Caco-2 (cell line): ENCODE measurements around the gene MEG3. TPM values are rescaled to one million over a fixed set of nuclear protein-coding genes. Genes with fewer than 3 reads are reported as not detected.

Experiments
- BruUV-seq: library from RNA; stranded (reverse); fragments of 400-500 nt; replicated peaks from 2 replicates; lab custom pipeline; 2021; lab: Mats Ljungman, UMichigan
- CTCF ChIA-PET: fragments of 300-600 bp; sonication (Branson Sonifier 250); formaldehyde crosslinking; loops from one replicate; lab custom pipeline; 2022; ENCODE audit warnings: antibody characterized with exemption; lab: Charles Lee
- POLR2A ChIA-PET: fragments of 300-600 bp; sonication (Branson Sonifier 250); formaldehyde crosslinking; loops from one replicate; lab custom pipeline; 2022; ENCODE audit warnings: antibody characterized with exemption; lab: Charles Lee
- DNase-seq, 2 experiments: peaks; one replicate each; pipeline versions ENCODE4 v3.0.0 to v3.0.0-alpha.2; 2020 to 2022
- H3K27me3 ChIP-seq: replicated peaks from 2 replicates; pipeline ENCODE4 v1.6.0; 2011; ENCODE audit warnings: low read length; ENCODE audit not compliant: control insufficient read depth, insufficient read depth
- H3K36me3 ChIP-seq: 2 replicates; pipeline ENCODE4 v1.5.1; 2011; ENCODE audit warnings: low read length; ENCODE audit not compliant: control insufficient read depth, insufficient read depth
- H3K4me1 ChIP-seq: fragments of 250-450 bp; sonication (Bioruptor Pico); 2 replicates; pipeline ENCODE4 v1.5.1; 2020; ENCODE audit warnings: mild to moderate bottlenecking
- H3K4me3 ChIP-seq: 2 replicates; pipeline ENCODE4 v1.5.1; 2011; ENCODE audit warnings: low read depth, mild to moderate bottlenecking, control low read depth, low read length
- H3K9me3 ChIP-seq: fragments of 250-450 bp; sonication (Bioruptor Pico); 2 replicates; pipeline ENCODE4 v1.5.1; 2020; ENCODE audit warnings: mild to moderate bottlenecking, moderate library complexity
- H3K27ac Mint-ChIP-seq: one replicate; pipeline ENCODE4 v1.8.0; 2022; ENCODE audit warnings: mixed read lengths; ENCODE audit not compliant: unreplicated experiment
- H3K27me3 Mint-ChIP-seq: one replicate; pipeline ENCODE4 v1.8.0; 2022; ENCODE audit warnings: mixed read lengths; ENCODE audit not compliant: insufficient read depth, unreplicated experiment
- H3K36me3 Mint-ChIP-seq: one replicate; pipeline ENCODE4 v1.8.0; 2022; ENCODE audit warnings: mild to moderate bottlenecking, mixed read lengths; ENCODE audit not compliant: insufficient read depth, unreplicated experiment
- H3K4me1 Mint-ChIP-seq: one replicate; pipeline ENCODE4 v1.8.0; 2022; ENCODE audit warnings: low read depth, mixed read lengths; ENCODE audit not compliant: unreplicated experiment
- H3K4me3 Mint-ChIP-seq: one replicate; pipeline ENCODE4 v1.8.0; 2022; ENCODE audit warnings: mild to moderate bottlenecking, moderate library complexity, mixed read lengths; ENCODE audit not compliant: unreplicated experiment
- H3K9me3 Mint-ChIP-seq: one replicate; pipeline ENCODE4 v1.8.0; 2022; ENCODE audit warnings: mixed read lengths; ENCODE audit not compliant: unreplicated experiment
- intact Hi-C: fragments of 100-400 bp; cut with micrococcal nuclease; formaldehyde crosslinking; loops from one replicate; pipeline ENCODE4 v1.10.0; 2022; ENCODE audit not compliant: unreplicated experiment
- total RNA-seq: library from RNA; stranded (reverse); gene quantifications from 2 replicates; pipeline ENCODE4 v1.2.3, GENCODE V29; 2022
- TF ChIP-seq, protein P1 (sequence below), 2 experiments: fragments of 200-600 bp in 1 of 2; IDR thresholded peaks; 1 replicate in 1 of 2; 2 replicates in 1 of 2; pipeline versions ENCODE4 v1.5.1 to v1.8.0; 2011 to 2022; ENCODE audit warnings: antibody characterized with exemption in 1 of 2, control low read depth in 1 of 2, inconsistent platforms in 1 of 2, low read depth in 1 of 2, low read length in 1 of 2, mild to moderate bottlenecking in 1 of 2, moderate library complexity in 1 of 2; ENCODE audit not compliant: insufficient read depth in 1 of 2, severe bottlenecking in 1 of 2, unreplicated experiment in 1 of 2

MEG3 gene
- total RNA-seq, 1 experiment from 2014 or later: not detected

- H3K27me3 ChIP-seq: no peaks in the 10 kb centered on the region; the same call in 1 of the 2 replicates
- POLR2A ChIA-PET: no interaction called here
- no peak for DNase-seq
- Mint-ChIP-seq H3K27me3 (peaks cover 11% of the 10 kb centered on the region), H3K4me3 (peak overlapping the region; percentile 9), H3K27ac (no peak overlapping the region), H3K4me1 (no peaks in the 10 kb centered on the region), H3K9me3 (no peaks in the 10 kb centered on the region), H3K36me3 (no peaks in the 10 kb centered on the region)
- peaks cover 9% of the 10 kb centered on the region for H3K4me1 ChIP-seq
- no peaks in the 10 kb centered on the region for H3K36me3 ChIP-seq
- CTCF ChIA-PET: interaction anchor here (0.6 to 1.8 kb wide), 5 partner anchors 48 to 242 kb away, joined by 3 to 8 read pairs (median 4); no protein-coding TSS in a partner anchor
- H3K9me3 ChIP-seq: no peaks in the 10 kb centered on the region
- TF ChIP-seq, protein P1, sequence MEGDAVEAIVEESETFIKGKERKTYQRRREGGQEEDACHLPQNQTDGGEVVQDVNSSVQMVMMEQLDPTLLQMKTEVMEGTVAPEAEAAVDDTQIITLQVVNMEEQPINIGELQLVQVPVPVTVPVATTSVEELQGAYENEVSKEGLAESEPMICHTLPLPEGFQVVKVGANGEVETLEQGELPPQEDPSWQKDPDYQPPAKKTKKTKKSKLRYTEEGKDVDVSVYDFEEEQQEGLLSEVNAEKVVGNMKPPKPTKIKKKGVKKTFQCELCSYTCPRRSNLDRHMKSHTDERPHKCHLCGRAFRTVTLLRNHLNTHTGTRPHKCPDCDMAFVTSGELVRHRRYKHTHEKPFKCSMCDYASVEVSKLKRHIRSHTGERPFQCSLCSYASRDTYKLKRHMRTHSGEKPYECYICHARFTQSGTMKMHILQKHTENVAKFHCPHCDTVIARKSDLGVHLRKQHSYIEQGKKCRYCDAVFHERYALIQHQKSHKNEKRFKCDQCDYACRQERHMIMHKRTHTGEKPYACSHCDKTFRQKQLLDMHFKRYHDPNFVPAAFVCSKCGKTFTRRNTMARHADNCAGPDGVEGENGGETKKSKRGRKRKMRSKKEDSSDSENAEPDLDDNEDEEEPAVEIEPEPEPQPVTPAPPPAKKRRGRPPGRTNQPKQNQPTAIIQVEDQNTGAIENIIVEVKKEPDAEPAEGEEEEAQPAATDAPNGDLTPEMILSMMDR (IDR thresholded peaks at IDR 0.05; ENCODE audit: insufficient read depth in 1 of 2, low read depth in 1 of 2, low read length in 1 of 2, severe bottlenecking in 1 of 2, unreplicated experiment in 1 of 2): no peak
- BruUV-seq: no TSS peak
- intact Hi-C loops: no loop called here
- no peak overlapping the region for H3K4me3 ChIP-seq
These were observed 73.3 kb downstream of the MEG3 start for GRCh38 chr14:100898935-100899883.

DNA sequence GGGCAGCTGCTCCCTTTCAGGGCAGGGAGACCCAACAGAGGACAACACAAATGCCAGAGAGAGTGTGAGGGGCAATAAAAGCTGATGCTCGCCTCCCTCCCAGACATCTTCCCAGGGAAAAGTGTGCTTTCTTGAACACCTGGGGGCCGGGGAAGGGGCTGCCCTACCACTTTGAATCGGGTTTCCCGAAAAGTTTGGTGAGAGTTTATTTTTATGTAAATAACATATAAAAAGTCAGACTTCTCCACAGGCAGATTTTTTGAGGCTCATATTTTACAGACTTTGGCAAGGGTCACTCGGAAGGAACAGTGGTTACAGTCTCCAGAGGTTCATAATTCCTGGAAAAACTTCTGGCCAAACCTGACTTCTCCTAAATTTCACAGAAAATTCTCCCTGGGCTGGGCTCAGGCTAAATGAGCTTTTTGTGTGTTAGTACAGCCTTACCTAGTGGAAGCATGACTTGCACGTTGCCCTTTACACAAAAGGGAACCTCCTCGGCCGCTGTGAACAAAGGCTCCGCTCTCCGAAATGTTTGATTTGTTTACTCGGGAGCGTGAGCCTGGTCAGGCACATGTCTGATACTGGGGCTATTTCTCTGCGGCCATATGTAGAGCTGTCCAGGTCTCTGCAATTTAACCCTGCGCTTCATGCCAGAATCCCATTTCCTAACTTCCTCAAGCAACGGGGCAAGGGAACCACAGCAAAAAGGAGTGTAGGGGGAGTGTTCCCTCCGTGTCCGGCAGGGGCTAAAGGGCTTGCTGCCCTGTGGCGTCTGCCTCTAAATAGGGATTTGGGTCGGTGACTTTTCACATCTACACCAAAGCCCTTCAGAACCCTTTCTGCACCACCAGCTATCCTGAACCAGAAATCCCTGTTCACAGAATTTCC, 74.2 kb downstream of the MEG3 start:
- Mint-ChIP-seq H3K27ac (no peak overlapping the region), H3K9me3 (no peaks in the 10 kb centered on the region), H3K4me3 (peak overlapping the region; percentile 65), H3K27me3 (peaks cover 11% of the 10 kb centered on the region), H3K4me1 (no peaks in the 10 kb centered on the region), H3K36me3 (no peaks in the 10 kb centered on the region)
- peak in 1 of 2 experiments; percentile 34 for DNase-seq
- Histone ChIP-seq H3K9me3 (no peaks in the 10 kb centered on the region), H3K4me1 (peaks cover 9% of the 10 kb centered on the region), H3K36me3 (no peaks in the 10 kb centered on the region), H3K27me3 (no peaks in the 10 kb centered on the region; the same call in 1 of the 2 replicates), H3K4me3 (no peak overlapping the region)
- ChIA-PET CTCF (interaction anchor here (0.7 to 1.8 kb wide), 10 partner anchors 9 to 515 kb away, joined by 3 to 8 read pairs (median 4); no protein-coding TSS in a partner anchor), POLR2A (no interaction called here)
- intact Hi-C loops: loop anchor here (1.0 to 10.0 kb wide), 4 partner anchors 45 to 515 kb away; no protein-coding TSS in a partner anchor
- TF ChIP-seq, protein P1 (IDR thresholded peaks at IDR 0.05; ENCODE audit: insufficient read depth in 1 of 2, low read depth in 1 of 2, low read length in 1 of 2, severe bottlenecking in 1 of 2, unreplicated experiment in 1 of 2): peak in 1 of 2 experiments; percentile 41
- BruUV-seq: no TSS peak
